ENCODE measurements around the gene MVB12B. TPM values are rescaled to one million over a fixed set of nuclear protein-coding genes. Genes with fewer than 3 reads are reported as not detected.
A peak's percentile ranks its signal among the peaks of the same experiment; 100 is the strongest.
"Not testable (repeated sequence)": the region's sequence is repeated elsewhere in the genome, so short reads cannot be mapped to it uniquely, and the experiment has no call there.

MVB12B gene
- total and polyA plus RNA-seq, 10 donors: 2.8 to 52.4 (median 34.8) TPM

DNA sequence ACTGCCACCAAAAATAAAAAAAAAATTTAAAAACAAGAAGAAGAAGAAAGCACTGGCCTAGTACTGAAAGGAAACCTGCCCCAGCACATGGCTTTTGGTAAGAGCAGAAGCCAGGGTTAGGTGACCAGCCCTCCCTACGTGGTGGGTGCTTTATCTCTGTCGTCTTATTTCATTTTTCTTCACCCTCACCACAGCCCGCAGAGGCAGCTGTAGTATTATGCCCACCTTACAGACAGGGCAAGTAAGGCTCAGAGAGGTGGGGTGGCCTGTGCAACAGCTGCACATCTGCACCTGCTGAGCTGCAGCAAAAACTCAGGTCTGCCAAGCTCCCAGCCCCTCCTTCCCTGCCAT lies 146.3 kb downstream of the MVB12B start:
- TF ChIP-seq POLR2AphosphoS5 (IDR thresholded peaks at IDR 0.05) (no peak), CTCF (IDR thresholded peaks at IDR 0.05 in 8 of 11, conservative IDR thresholded peaks at IDR 0.05 in 3 of 11) (no peak), POLR2A (IDR thresholded peaks at IDR 0.05) (no peak)
- WGBS, 5 donors: 51 to 68% (median 61%) methylated on average over 3 of the region's 3 CpGs
- H3K27me3 ChIP-seq (replicated peaks in 1 of 7): no peaks in the 10 kb centered on the region
- H3K36me3 ChIP-seq: peaks cover 0 to 18% (median 0%) of the 10 kb centered on the region in 6 donors
- H3K27ac ChIP-seq: peak overlapping the region in 6 of 8 donors; percentile 1 to 94 (median 72)
- no peak overlapping the region for H3K4me3 ChIP-seq
- no peak for DNase-seq
- intact Hi-C loops (cut with DNase I; ENCODE audit: low total_unique reads): no loop called here
- peaks cover 0 to 8% (median 0%) of the 10 kb centered on the region in 8 donors for H3K9me3 ChIP-seq
- H3K4me1 ChIP-seq: peaks cover 41 to 83% (median 58%) of the 10 kb centered on the region in 6 donors

- TF ChIP-seq CTCF (IDR thresholded peaks at IDR 0.05 in 8 of 11, conservative IDR thresholded peaks at IDR 0.05 in 3 of 11) (no peak), POLR2AphosphoS5 (IDR thresholded peaks at IDR 0.05) (no peak), POLR2A (IDR thresholded peaks at IDR 0.05) (no peak)
- H3K4me1 ChIP-seq: peaks cover 34 to 76% (median 46%) of the 10 kb centered on the region in 6 donors
- DNase-seq: no peak
- no peaks in the 10 kb centered on the region for H3K27me3 ChIP-seq (replicated peaks in 1 of 7)
- intact Hi-C loops (cut with DNase I; ENCODE audit: low total_unique reads): no loop called here
- peak overlapping the region in 1 of 8 donors; percentile 94 for H3K27ac ChIP-seq
- H3K4me3 ChIP-seq: no peak overlapping the region
- 72 to 95% (median 82%) methylated on average over 7 of the region's 7 CpGs for WGBS, 5 donors
- H3K9me3 ChIP-seq: peaks cover 0 to 8% (median 0%) of the 10 kb centered on the region in 8 donors
- peaks cover 0 to 10% (median 0%) of the 10 kb centered on the region in 6 donors for H3K36me3 ChIP-seq
Observed at GRCh38 chr9:126474206-126474765, 147.7 kb downstream of the MVB12B start.

DNA sequence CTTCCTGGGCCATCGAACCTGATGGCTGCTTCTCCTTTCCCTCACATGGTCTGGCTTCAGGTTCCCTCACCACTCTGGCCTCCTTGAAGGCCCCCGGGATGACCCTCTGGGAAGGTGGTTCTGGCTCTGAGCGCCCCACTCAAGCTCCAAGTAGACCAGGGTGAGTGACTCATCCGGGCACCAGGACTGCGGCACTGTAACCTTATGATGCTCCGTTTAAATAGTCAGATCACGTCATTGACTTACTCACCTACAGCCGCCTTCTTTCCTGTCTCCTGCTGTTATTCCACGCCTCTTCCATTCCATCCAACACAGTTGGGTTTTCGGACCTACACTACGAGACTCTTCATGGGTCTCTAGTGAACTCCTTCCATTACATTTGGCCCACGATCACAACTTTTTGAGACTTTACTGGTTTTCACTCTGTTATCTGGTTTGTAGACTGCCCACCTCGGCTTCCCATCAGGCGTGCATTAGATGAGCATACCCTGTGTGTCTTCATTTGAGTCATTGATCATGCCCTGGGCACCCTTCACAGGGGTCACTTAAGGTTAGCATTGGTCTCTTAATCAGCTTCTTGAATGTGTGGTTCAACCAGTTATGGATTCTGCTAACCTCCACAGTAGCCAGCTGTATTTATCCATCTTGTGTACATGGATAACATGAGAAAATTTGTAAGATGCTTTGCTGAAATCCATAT lies 148.3 kb downstream of the MVB12B start:
- 95 to 97% (median 97%) methylated on average over 14 of the region's 14 CpGs for WGBS, 5 donors
- intact Hi-C loops (cut with DNase I; ENCODE audit: low total_unique reads): no loop called here
- no peak overlapping the region for H3K4me3 ChIP-seq
- no peak for DNase-seq
- H3K27me3 ChIP-seq (replicated peaks in 1 of 7): no peaks in the 10 kb centered on the region
- peaks cover 0 to 8% (median 0%) of the 10 kb centered on the region in 8 donors for H3K9me3 ChIP-seq
- TF ChIP-seq POLR2A (IDR thresholded peaks at IDR 0.05) (no peak), POLR2AphosphoS5 (IDR thresholded peaks at IDR 0.05) (no peak), CTCF (IDR thresholded peaks at IDR 0.05 in 8 of 11, conservative IDR thresholded peaks at IDR 0.05 in 3 of 11) (no peak)
- H3K4me1 ChIP-seq: peaks cover 28 to 70% (median 39%) of the 10 kb centered on the region in 6 donors
- H3K27ac ChIP-seq: no peak overlapping the region
- H3K36me3 ChIP-seq: peaks cover 0 to 16% (median 0%) of the 10 kb centered on the region in 6 donors

DNA sequence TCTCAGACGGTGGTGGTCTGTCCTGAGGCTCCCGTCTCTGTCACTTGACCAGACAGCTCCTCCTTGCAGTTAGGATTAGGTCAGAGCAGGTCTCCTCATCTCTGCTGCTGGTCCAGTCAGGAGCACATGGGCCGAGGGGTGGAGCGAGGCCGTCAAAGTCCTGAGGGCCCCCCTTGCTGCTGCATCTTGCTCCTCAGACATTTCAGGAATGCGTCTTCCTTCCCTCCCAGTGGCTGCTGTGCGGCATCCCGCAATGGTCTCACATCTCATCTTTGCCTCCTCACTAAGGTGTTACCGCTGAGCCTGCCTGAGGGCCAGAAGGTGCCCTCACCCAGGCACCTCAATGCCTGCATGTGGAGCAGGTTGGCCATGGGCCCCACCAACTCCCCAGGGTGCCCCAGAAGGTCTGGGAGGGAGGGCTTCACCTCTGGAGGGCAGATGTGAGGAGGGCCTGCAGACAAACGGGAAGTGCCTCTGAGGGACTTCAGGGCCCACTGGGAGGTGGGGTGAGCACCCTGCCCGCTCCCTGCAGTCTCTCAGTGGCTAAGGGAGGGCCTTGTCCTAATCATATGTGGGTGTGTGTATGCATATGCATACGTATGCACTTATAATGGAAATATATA lies 149.4 kb downstream of the MVB12B start:
- intact Hi-C loops (cut with DNase I; ENCODE audit: low total_unique reads): no loop called here
- 82 to 91% (median 84%) methylated on average over 7 to 12 of the region's 12 CpGs for WGBS, 5 donors
- DNase-seq: no peak
- Histone ChIP-seq H3K9me3 (peaks cover 0 to 8% (median 0%) of the 10 kb centered on the region in 8 donors), H3K4me3 (no peak overlapping the region), H3K4me1 (peaks cover 17 to 63% (median 29%) of the 10 kb centered on the region in 6 donors), H3K36me3 (peaks cover 0 to 25% (median 0%) of the 10 kb centered on the region in 6 donors), H3K27me3 (replicated peaks in 1 of 7) (no peaks in the 10 kb centered on the region), H3K27ac (no peak overlapping the region)
- TF ChIP-seq POLR2AphosphoS5 (IDR thresholded peaks at IDR 0.05): peak in 1 of 3 donors; percentile 7
- no peak for TF ChIP-seq POLR2A (IDR thresholded peaks at IDR 0.05)
- no peak for TF ChIP-seq CTCF (IDR thresholded peaks at IDR 0.05 in 8 of 11, conservative IDR thresholded peaks at IDR 0.05 in 3 of 11)

GRCh38 chr9:126477432-126477831 lies 150.8 kb downstream of the MVB12B start:
- H3K27me3 ChIP-seq (replicated peaks in 1 of 7); H3K27ac ChIP-seq; H3K4me3 ChIP-seq; intact Hi-C loops (cut with DNase I; ENCODE audit: low total_unique reads); DNase-seq; H3K9me3 ChIP-seq: not testable (repeated sequence)
- whole genome bisulfite sequencing, 5 donors: 78 to 91% (median 90%) methylated on average over 3 of the region's 3 CpGs
- Histone ChIP-seq H3K4me1 (peaks cover 3 to 55% (median 15%) of the 10 kb centered on the region in 6 donors), H3K36me3 (peaks cover 0 to 39% (median under 1%) of the 10 kb centered on the region in 6 donors)
